HG03457 (cell line): ENCODE results near the gene ADGRA3.

Source experiments
- ATAC-seq: cut with Tn5 transposase; IDR thresholded peaks from one replicate; pipeline ENCODE4 v1.9.1; 2021; ENCODE audit warnings: moderate number of reproducible peaks; ENCODE audit not compliant: unreplicated experiment

Gene ADGRA3

GRCh38 chr4:22454216-22454838 is 61.5 kb downstream of the ADGRA3 start:
- ATAC-seq: no peak

DNA sequence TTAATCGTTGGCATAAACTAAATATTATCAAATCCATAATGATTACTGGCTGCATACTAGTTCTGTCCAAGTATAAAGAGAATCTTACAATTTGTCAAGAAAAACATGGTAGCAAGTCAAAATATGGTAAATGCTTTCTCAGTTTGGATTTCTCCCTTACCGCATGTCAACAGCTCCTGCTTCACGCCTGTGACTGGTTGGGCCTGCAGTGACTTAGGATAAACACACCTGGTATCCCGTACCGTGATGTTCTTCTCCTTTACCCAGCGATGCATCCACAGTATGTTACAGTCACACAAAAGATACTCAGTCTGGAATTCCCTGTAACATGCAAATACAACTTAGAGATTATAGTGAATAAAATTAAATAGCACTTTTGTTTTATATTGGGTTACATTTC is 71.1 kb downstream of the ADGRA3 start:
- ATAC-seq: no peak

DNA sequence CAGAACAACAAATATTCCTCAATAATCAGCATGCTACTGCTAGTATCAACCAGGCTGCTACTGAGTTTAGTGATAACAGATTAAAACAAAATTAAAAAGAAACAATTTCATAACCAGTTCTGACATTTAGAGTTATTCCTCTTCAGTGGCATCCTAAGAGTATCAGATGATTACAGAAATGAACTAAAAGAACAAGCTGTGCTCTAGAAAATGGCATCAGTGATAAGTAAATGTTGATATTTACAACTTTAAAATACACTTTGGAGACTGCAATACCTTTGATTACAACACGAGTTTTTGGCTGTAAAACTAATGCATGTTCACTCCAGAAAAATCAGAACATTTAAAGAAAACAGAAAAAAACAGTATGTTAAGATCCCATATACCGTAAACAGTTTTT is 72.9 kb downstream of the ADGRA3 start:
- no peak for ATAC-seq

GRCh38 chr4:22440999-22441398 is 74.9 kb downstream of the ADGRA3 start:
- ATAC-seq: no peak

GRCh38 chr4:22439947-22440346 is 75.9 kb downstream of the ADGRA3 start:
- no peak for ATAC-seq

DNA sequence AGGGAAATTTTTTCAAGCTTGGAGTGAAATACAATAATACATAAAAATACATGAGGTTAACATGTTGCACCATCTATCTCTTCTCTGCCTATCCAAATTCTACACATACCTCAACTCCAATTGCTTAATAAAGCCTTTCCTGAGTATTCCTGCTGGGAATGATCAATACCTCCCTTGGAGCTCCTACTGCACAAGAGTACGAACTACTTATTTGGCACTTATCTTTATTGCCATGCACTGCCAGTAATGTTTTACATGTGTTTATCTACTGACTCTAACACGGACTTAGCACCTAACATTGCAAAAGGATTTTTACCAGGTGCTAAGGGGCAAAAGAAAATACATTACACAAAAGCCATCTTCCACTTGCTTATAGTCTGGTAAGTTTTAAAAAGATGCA is 80.2 kb downstream of the ADGRA3 start:
- no peak for ATAC-seq

GRCh38 chr4:22434895-22435294 is 81.0 kb downstream of the ADGRA3 start:
- ATAC-seq: no peak

GRCh38 chr4:22430626-22431025 is 85.2 kb downstream of the ADGRA3 start:
- ATAC-seq: no peak

- ATAC-seq: no peak
Observed at GRCh38 chr4:22428441-22428840, 87.4 kb downstream of the ADGRA3 start.

GRCh38 chr4:22427675-22428074 is 88.2 kb downstream of the ADGRA3 start:
- ATAC-seq: no peak

DNA sequence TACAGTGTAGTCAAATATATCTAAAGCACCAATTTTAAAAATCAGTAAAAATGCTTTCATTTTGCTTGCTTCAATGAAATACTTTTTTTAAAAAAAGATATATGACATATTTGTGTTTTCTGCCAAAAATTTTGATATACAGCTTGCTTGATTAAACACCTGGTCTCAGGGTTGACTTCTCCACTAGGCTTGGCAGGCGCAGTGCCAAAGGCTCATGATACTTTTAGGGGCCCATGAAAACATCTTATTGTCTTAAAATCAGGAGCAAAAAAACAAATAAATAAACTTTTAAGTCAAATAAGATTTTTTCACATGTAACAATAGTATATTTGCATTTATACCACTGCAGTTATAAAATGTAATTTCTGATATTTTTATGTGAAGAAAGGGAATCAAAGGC is 95.6 kb downstream of the ADGRA3 start:
- no peak for ATAC-seq

GRCh38 chr4:22417408-22417807 is 98.5 kb downstream of the ADGRA3 start:
- ATAC-seq: no peak

DNA sequence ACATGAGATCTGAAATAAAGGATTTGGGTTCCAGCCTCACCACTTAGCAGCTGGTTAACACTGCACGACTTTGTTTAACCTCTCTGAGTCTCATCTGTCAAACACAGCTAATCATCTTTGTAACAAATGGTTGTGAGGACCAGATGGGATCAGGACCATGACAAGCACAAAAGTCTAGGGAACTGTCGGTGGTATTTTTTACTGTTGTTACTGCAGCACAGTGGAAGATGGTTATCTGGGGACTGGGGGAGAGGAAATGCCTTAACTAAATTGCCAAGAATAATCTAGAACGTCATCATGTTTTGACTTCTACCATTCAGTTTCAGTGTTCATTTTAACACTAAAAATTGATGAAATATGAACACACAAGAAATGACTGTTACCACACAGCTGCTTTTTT is 99.5 kb downstream of the ADGRA3 start:
- ATAC-seq: no peak

- no peak for ATAC-seq
Observed at GRCh38 chr4:22414833-22415232, 101.0 kb downstream of the ADGRA3 start.

DNA sequence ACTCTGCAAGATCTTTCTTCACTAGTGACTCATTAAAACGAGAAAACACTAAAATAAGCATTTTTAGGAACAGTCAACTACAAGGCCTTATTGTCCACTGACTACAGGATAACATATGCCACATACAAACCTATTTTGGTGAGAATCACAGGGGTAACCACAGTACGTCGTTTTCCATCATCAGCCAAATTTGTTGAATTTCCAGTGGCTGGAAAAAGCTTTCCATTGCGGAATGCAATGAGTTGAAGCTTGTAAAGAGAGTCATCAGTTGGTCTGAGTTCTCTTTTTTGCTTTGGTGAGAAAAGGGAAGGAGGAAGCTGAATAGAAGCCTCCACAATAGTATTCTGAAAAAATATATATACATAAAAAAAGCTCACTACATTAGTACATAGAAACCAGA is 102.4 kb downstream of the ADGRA3 start:
- no peak for ATAC-seq

GRCh38 chr4:22412013-22412412 is 103.9 kb downstream of the ADGRA3 start:
- no peak for ATAC-seq

DNA sequence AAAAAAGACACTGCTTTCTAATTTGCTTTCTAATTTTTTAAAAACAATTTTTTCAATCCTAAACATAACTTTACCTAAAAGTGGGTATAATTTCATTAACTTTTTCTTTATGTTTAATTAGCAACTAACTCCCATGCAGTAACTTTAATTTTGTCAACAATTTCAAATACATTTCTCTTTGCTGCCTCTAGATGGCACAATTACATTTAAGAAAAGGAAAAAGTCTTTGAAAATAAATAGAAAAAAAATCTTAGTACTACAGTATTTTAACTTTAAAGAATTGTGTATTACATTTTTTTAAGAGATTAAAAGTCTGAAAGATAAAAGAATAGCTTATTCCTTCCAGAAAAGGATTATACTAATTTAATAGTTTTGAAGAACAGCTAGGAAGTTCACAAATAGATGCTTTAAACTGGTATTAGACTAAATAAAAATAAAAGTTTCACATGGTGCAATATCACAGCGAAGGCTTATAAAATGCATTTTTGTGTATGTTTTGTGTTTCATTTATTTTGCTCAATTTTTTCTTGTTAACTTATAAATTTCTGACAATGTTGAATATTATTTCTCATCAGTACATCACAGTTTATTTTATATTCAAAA is 105.1 kb downstream of the ADGRA3 start:
- no peak for ATAC-seq

- ATAC-seq: no peak
Observed at GRCh38 chr4:22408474-22408873, 107.4 kb downstream of the ADGRA3 start.

GRCh38 chr4:22407361-22407760 is 108.5 kb downstream of the ADGRA3 start:
- ATAC-seq: no peak

GRCh38 chr4:22398671-22399070 is 117.2 kb downstream of the ADGRA3 start:
- no peak for ATAC-seq

DNA sequence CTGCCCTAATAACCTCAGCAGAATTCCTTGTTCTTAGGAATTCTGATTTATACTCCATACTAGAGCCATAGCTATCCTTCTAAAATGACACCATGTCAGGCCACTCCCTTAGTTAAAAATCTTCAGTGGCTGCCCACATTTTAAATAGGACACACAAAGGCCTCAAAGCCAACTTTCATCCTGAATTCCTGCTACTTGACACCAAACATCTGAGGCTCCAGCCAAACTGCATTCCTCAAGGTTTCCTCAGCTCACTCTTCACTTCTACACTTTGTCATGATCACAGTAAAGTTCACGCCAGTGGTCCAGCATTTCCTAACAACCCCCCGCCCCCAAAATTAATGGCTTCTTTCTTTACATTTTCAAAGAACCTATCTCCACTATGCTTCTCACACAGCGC is 124.3 kb downstream of the ADGRA3 start:
- ATAC-seq: no peak

DNA sequence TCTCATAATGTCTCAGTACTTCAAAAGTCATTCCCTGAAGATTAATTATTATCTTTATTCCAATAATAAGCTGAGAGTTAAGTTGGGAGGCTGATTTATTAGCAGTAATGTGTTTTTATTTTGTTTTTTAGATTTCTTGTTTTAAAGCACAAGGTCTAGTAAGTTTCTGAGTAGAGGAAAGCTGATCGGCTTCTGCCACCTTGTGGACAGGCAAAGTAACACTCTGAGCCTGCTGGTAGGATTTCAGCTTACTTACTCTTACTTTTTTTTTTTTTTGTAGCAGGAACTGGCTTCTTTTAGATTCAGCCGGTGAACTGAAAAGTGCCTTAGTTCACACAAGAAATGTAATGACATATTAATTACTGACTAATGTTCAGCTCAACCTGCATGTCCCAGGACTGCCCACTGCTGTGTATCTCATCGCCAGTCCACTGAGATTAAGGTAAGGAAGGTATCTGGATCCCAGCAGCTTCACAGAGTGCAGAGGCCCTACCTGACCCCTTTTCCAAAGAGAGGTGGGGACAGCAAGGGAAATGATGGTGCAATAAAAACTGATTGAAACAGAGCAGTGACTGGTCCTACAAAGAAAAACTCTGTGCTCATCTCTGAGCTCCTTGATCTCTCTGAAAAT is 126.5 kb downstream of the ADGRA3 start:
- no peak for ATAC-seq

DNA sequence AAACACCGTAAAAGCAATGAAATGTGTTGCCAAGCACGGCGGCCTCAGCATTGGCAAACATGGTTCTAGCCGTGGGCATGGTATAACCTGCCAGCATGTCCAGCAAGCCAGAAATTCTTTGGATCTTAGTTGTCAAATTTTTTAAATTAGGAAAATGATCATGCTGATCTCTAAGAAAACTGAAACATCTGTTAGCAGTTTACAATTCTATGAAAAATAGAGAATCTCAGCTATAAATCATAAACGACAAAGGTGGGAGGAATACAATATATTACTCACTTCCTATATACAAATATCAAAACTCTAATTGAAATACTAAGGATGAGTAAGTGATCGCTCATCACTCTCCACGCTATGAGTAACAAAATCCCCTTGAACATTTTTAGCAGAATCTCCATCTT is 130.3 kb downstream of the ADGRA3 start:
- no peak for ATAC-seq
